Activated B cell treated with CpG ODN at 0.5 μM for 24 hours (primary cell): Measurements from ENCODE around the gene PDPK1. TPM values are rescaled to one million over a fixed set of nuclear protein-coding genes. Genes with fewer than 3 reads are reported as not detected.
"Not testable (repeated sequence)": the region's sequence is repeated elsewhere in the genome, so short reads cannot be mapped to it uniquely, and the experiment has no call there.

Experiments used
- ATAC-seq: fragments of 200-7000 bp; cut with Tn5 transposase; one replicate; pipeline ENCODE4 v1.10.0; 2021; ENCODE audit warnings: low read depth, mild to moderate bottlenecking, moderate library complexity
- CTCF ChIA-PET: fragments of 350-600 bp; sonication (Branson Sonifier 250); formaldehyde crosslinking; loops from one replicate; lab custom pipeline; 2021; ENCODE audit warnings: antibody characterized with exemption; lab: Charles Lee
- POLR2A ChIA-PET: fragments of 350-600 bp; sonication (Branson Sonifier 250); formaldehyde crosslinking; loops from one replicate; lab custom pipeline; 2021; ENCODE audit warnings: antibody characterized with exemption; lab: Charles Lee
- DNase-seq: peaks from one replicate; pipeline ENCODE4 v3.0.0; 2022
- H3K27ac Mint-ChIP-seq: one replicate; pipeline ENCODE4 v1.8.0; 2020; ENCODE audit warnings: mixed read lengths
- H3K27me3 Mint-ChIP-seq: one replicate; pipeline ENCODE4 v1.8.0; 2021; ENCODE audit warnings: mixed read lengths
- H3K36me3 Mint-ChIP-seq: one replicate; pipeline ENCODE4 v1.8.0; 2021; ENCODE audit warnings: low read depth, mixed read lengths
- H3K4me1 Mint-ChIP-seq: one replicate; pipeline ENCODE4 v1.8.0; 2021; ENCODE audit warnings: mixed read lengths
- H3K4me3 Mint-ChIP-seq: one replicate; pipeline ENCODE4 v1.8.0; 2020; ENCODE audit warnings: mild to moderate bottlenecking, mixed read lengths
- H3K9me3 Mint-ChIP-seq: one replicate; pipeline ENCODE4 v1.8.0; 2020; ENCODE audit warnings: mixed read lengths
- intact Hi-C: fragments of 100-400 bp; cut with micrococcal nuclease; formaldehyde crosslinking; loops from one replicate; pipeline ENCODE4 v1.15.1; 2024
- total RNA-seq: library from RNA; stranded (reverse); gene quantifications from 2 replicates; pipeline ENCODE4 v1.2.3, GENCODE V29; 2022
- TF ChIP-seq, protein P1 (sequence below): fragments of 200-600 bp; IDR thresholded peaks from one replicate; pipeline ENCODE4 v1.8.0; 2022; ENCODE audit warnings: antibody characterized with exemption, mild to moderate bottlenecking

The PDPK1 gene
- total RNA-seq, 1 donor from 2014 or later, result 62.0 TPM

DNA sequence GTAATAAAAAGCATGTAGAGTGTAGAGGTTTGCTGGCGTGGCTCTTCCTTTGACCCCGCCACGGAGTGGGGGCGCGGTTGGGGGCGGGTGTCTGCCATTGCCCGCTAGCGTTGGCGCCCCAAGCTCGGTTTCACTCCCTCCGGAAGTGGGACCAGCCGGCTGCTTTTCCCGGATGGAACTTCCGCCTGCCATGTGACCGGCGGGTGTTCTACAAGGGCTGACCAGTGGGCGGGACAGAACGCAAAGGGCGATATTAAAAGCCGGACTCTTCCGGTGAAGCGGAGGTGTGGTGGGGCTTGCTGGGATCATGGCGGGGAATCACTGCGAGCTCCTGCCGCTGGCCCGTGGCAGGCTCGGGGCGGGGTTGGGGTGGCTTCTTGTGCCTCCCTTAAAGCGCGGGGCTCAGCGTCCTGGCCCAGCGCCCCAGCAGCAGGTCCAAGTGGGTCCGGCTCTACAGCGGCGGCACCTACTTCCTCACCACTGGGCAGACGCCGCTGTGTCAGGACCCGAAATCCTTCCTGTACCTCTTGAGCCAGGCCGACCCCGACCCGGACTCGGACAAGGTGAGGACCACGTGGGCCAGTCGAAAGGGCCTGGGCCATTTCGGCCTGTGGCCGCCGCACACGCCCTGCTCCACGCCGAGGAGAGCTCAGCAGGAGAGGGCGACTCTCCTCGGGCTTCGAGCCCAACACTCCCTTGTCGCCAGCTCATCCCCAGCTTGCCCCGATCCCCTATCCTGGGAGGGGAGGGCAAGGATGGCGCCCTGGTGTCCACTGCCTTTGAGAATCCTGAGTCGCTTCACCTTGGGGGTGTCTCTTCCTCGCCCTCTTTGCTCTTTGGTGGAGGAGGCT, 65.6 kb downstream of the PDPK1 start:
- Mint-ChIP-seq H3K9me3 (no peaks in the 10 kb centered on the region), H3K4me3 (peak overlapping the region; percentile 94), H3K27ac (peak overlapping the region; percentile 86), H3K27me3 (no peaks in the 10 kb centered on the region), H3K4me1 (peaks cover 27% of the 10 kb centered on the region), H3K36me3 (peaks cover 23% of the 10 kb centered on the region)
- DNase-seq (peak; percentile 75), ATAC-seq (peak; percentile 47)
- ChIA-PET POLR2A (interaction anchor here (0.8 to 1.6 kb wide), 6 partner anchors 79 to 448 kb away, joined by 3 to 11 read pairs (median 4); partner anchors contain the start of genes AMDHD2, KCTD5, SRRM2 and TRAF7), CTCF (no interaction called here)
- intact Hi-C loops, result no loop called here
- TF ChIP-seq, protein P1, sequence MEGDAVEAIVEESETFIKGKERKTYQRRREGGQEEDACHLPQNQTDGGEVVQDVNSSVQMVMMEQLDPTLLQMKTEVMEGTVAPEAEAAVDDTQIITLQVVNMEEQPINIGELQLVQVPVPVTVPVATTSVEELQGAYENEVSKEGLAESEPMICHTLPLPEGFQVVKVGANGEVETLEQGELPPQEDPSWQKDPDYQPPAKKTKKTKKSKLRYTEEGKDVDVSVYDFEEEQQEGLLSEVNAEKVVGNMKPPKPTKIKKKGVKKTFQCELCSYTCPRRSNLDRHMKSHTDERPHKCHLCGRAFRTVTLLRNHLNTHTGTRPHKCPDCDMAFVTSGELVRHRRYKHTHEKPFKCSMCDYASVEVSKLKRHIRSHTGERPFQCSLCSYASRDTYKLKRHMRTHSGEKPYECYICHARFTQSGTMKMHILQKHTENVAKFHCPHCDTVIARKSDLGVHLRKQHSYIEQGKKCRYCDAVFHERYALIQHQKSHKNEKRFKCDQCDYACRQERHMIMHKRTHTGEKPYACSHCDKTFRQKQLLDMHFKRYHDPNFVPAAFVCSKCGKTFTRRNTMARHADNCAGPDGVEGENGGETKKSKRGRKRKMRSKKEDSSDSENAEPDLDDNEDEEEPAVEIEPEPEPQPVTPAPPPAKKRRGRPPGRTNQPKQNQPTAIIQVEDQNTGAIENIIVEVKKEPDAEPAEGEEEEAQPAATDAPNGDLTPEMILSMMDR, result no peak

DNA sequence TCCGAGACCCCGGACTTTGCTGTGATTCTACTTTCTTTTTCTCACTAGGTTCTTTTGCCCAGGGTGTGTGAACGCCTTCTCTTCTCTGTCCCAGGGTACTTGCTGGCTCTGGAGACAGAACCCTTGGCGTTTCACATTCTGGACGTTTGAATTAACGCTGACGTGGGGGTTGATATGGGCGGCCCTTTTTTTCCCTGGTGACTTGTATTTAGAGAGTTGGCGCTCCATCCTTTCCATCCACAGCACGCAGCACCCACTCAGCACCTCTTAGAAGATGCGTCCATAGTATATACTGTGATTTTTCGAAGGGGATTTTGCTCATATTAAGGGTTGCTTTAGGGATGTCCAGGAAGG, 66.2 kb downstream of the PDPK1 start:
- peaks cover 27% of the 10 kb centered on the region for H3K4me1 Mint-ChIP-seq
- CTCF ChIA-PET, ATAC-seq, H3K27me3 Mint-ChIP-seq, H3K9me3 Mint-ChIP-seq, intact Hi-C loops, DNase-seq: not testable (repeated sequence)
- POLR2A ChIA-PET, result interaction anchor here (1.1 to 1.6 kb wide), 3 partner anchors 84 to 449 kb away, joined by 3 to 7 read pairs (median 3); partner anchors contain the start of genes AMDHD2 and TRAF7
- H3K27ac Mint-ChIP-seq, result peak overlapping the region; percentile 86
- H3K4me3 Mint-ChIP-seq, result peak overlapping the region; percentile 94
- peaks cover 17% of the 10 kb centered on the region for H3K36me3 Mint-ChIP-seq

DNA sequence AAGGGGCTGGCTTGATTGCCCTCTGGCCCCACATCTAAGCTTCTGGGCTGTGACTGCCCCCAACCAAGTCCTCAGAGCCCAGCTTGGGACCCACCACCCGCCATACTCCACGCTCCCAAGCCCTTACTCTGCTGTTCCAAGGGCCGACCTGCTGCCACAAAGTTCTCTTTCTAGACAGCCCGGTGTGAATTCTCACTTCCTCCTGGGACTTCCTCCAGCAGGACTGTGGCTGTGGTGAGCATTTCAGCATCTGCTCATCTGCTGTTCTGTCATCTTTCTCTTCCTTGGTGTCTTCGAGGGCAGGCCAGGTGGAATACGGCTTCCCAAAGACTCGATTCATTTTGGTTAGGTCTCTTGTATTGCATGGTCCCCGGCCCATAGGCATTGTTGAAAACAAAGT, 69.0 kb downstream of the PDPK1 start:
- CTCF ChIA-PET, POLR2A ChIA-PET, H3K27me3 Mint-ChIP-seq, H3K27ac Mint-ChIP-seq, H3K4me3 Mint-ChIP-seq, intact Hi-C loops, DNase-seq, H3K9me3 Mint-ChIP-seq: not testable (repeated sequence)
- Mint-ChIP-seq H3K36me3 (peaks cover 15% of the 10 kb centered on the region), H3K4me1 (peaks cover 27% of the 10 kb centered on the region)
- ATAC-seq, result peak; percentile 64

DNA sequence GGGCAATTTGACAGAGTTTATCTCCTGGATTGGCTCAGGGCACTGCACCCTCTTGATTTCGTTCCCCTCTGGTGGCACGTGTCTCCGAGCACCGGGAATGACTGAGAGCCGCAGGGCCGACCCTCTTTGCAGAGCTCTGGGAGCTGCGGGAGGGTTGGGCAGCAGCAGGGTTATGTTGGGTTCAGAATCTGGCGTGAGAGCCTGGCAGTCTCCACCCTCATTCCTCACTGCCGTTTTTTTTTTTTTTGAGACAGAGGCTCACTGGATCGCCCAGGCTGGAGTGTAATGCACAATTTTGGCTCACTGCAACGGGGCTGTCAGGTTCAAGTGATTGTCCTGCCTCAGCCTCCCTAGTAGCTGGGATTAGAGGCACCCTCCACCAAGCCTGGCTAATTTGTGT, 71.5 kb downstream of the PDPK1 start:
- H3K9me3 Mint-ChIP-seq, ATAC-seq, POLR2A ChIA-PET, H3K36me3 Mint-ChIP-seq, H3K27me3 Mint-ChIP-seq, H3K4me3 Mint-ChIP-seq, intact Hi-C loops, DNase-seq, CTCF ChIA-PET, H3K27ac Mint-ChIP-seq: not testable (repeated sequence)
- H3K4me1 Mint-ChIP-seq, result peaks cover 17% of the 10 kb centered on the region

DNA sequence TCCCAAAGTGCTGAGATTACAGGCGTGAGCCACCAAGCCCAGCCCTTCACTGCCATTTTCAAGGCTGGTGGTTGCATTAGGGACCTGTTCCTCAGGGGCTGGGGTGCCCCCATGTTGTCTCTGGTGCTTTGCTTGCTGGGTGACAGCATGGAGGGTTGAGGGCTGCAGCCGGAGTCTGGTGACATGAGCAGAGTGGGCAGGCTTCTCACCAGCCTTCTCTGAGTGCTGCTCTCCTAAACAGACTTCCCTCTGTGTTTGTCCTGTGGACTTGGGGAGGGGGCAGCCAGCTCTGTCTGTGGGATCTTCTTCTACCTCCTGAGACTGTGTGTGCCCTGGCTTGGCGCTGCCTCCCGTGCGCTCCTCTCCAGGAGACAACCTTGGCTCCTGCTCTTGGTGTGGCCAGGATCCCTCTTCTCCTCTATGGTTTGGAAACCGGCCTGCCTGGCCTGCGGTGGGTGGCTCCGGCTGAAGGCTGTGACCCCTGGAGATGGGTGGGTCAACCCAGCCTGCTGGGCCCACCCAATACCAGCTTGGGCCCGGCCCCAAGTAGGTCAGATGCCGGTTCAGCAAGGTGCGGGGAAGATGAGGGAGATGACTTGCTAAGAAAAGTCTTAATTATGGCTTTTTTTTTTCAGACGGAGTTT, 72.1 kb downstream of the PDPK1 start:
- Mint-ChIP-seq H3K27me3 (no peaks in the 10 kb centered on the region), H3K4me3 (no peak overlapping the region), H3K4me1 (peaks cover 17% of the 10 kb centered on the region), H3K27ac (no peak overlapping the region), H3K36me3 (peaks cover 9% of the 10 kb centered on the region), H3K9me3 (no peaks in the 10 kb centered on the region)
- CTCF ChIA-PET, result no interaction called here
- intact Hi-C loops, result no loop called here
- DNase-seq (no peak), ATAC-seq (no peak)
- TF ChIP-seq, protein P1, result no peak
- POLR2A ChIA-PET, result no interaction called here

DNA sequence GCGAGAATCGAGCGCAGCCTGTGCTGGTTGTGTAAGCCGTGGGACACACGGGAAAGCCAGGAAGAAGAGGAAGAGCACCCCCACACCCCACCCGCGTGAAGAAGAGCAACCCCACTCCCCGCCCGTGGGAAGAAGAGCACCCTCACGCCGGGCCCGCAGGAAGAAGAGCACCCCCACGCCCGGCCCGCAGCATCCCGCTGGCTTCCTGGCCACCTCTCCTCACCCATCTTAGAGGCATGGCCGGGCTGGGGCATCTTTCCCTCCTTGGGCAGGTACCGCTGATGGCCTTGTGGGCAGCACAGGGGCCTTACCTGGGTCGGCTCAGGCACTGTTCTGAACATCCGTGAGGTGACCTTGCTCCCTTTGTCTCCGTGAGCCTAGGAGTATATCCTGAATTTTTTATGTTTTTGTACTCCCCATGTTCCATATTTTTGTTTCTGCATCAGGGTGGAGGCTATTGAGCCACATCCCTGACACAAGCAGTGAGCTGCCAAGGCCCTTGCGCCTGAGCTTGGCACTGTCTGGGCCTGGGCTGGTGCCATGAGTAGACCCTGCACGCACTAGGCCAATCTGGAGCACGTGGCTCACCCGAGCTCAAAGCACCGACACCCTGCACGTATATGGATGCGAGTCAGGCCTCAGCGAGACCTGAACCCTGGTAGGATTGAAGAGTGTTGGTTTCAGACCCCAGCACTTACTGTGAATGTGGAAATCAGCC, 73.1 kb downstream of the PDPK1 start:
- ChIA-PET CTCF (no interaction called here), POLR2A (no interaction called here)
- no peak for ATAC-seq
- Mint-ChIP-seq H3K4me1 (peaks cover 12% of the 10 kb centered on the region), H3K36me3 (peaks cover 12% of the 10 kb centered on the region), H3K9me3 (no peaks in the 10 kb centered on the region), H3K27ac (no peak overlapping the region), H3K27me3 (no peaks in the 10 kb centered on the region), H3K4me3 (no peak overlapping the region)
- intact Hi-C loops, result no loop called here
- TF ChIP-seq, protein P1, result no peak
- no peak for DNase-seq
